Spleen (tissue), 7 donors: ENCODE data around the gene CCNO.
A peak's percentile ranks its signal among the peaks of the same experiment; 100 is the strongest.

Experiments used
- POLR2A ChIP-seq, 3 donors: fragments of 450-650 bp; IDR thresholded peaks; one replicate each; pipeline ENCODE4 v1.5.1; 2017; ENCODE audit warnings: antibody characterized with exemption in 3 of 3, mild to moderate bottlenecking in 1 of 3
- POLR2AphosphoS5 ChIP-seq, 3 donors: sonication (generic); formaldehyde crosslinking; IDR thresholded peaks; one replicate each; pipeline ENCODE4 v1.5.1; 2017; ENCODE audit warnings: antibody characterized with exemption in 3 of 3
- TF ChIP-seq, protein P1 (sequence below), 11 experiments: fragments of 200-600 bp in 7 of 11; fragments of 450-650 bp in 4 of 11; sonication (generic) in 4 of 11; IDR thresholded peaks in 8 of 11; conservative IDR thresholded peaks in 3 of 11; 1 replicate in 7 of 11; 2 replicates in 4 of 11; pipeline versions ENCODE4 v1.4.0 to v1.8.0; 2016 to 2021; ENCODE audit warnings: antibody characterized with exemption in 11 of 11, inconsistent platforms in 4 of 11, mild to moderate bottlenecking in 1 of 11
- donor health status: DM: no; HTN: no; CAD: no; lungs with moderate emphysema.
- donor health status: DM: no; HTN: no; CAD: no.
- donor health status: DM: no; HTN: no; CAD: no.

GRCh38 chr5:55220433-55221185 lies 12.8 kb downstream of the CCNO start:
- TF ChIP-seq, protein P1, sequence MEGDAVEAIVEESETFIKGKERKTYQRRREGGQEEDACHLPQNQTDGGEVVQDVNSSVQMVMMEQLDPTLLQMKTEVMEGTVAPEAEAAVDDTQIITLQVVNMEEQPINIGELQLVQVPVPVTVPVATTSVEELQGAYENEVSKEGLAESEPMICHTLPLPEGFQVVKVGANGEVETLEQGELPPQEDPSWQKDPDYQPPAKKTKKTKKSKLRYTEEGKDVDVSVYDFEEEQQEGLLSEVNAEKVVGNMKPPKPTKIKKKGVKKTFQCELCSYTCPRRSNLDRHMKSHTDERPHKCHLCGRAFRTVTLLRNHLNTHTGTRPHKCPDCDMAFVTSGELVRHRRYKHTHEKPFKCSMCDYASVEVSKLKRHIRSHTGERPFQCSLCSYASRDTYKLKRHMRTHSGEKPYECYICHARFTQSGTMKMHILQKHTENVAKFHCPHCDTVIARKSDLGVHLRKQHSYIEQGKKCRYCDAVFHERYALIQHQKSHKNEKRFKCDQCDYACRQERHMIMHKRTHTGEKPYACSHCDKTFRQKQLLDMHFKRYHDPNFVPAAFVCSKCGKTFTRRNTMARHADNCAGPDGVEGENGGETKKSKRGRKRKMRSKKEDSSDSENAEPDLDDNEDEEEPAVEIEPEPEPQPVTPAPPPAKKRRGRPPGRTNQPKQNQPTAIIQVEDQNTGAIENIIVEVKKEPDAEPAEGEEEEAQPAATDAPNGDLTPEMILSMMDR (IDR thresholded peaks at IDR 0.05 in 8 of 11, conservative IDR thresholded peaks at IDR 0.05 in 3 of 11) = no peak
- TF ChIP-seq POLR2A (IDR thresholded peaks at IDR 0.05) = no peak
- TF ChIP-seq POLR2AphosphoS5 (IDR thresholded peaks at IDR 0.05) = peak in 2 of 3 donors; percentile 27 to 55
